ENCODE measurements around the gene ABCA10.

ABCA10 gene

GRCh38 chr17:69166957-69167356, 61.7 kb downstream of the ABCA10 start:
- Mint-ChIP-seq H3K9me3 (peaks cover 3% of the 10 kb centered on the region), H3K27ac (no peak overlapping the region), H3K36me3 (ENCODE audit: low read depth) (no peaks in the 10 kb centered on the region), H3K4me1 (ENCODE audit: low read depth) (no peaks in the 10 kb centered on the region), H3K27me3 (ENCODE audit: low read depth) (no peaks in the 10 kb centered on the region), H3K4me3 (no peak overlapping the region)

GRCh38 chr17:69164206-69164605, 64.4 kb downstream of the ABCA10 start:
- H3K4me1 Mint-ChIP-seq (ENCODE audit: low read depth): no peaks in the 10 kb centered on the region
- H3K9me3 Mint-ChIP-seq: no peaks in the 10 kb centered on the region
- H3K27me3 Mint-ChIP-seq (ENCODE audit: low read depth): no peaks in the 10 kb centered on the region
- H3K36me3 Mint-ChIP-seq (ENCODE audit: low read depth): no peaks in the 10 kb centered on the region
- H3K4me3 Mint-ChIP-seq: no peak overlapping the region
- H3K27ac Mint-ChIP-seq: no peak overlapping the region

DNA sequence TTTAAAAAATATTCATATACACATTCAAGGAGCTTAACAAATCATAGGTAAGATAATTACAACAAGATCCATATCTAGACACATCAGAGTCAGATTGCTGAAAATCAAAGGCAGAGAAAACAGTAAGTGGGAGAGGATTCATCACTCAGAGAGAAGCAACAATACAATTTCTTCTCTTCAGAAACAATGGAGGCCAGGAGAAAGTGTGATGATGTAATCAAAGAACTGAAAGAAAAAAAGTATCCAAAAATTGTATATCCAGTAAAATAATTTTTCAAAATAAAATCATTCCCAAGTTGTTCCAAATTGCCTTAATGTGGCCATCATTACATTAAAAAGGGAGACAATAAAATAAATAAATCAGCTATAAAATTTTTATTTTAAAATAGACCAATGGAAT, 69.2 kb downstream of the ABCA10 start:
- Mint-ChIP-seq H3K27me3 (ENCODE audit: low read depth) (no peaks in the 10 kb centered on the region), H3K27ac (no peak overlapping the region), H3K4me1 (ENCODE audit: low read depth) (no peaks in the 10 kb centered on the region), H3K36me3 (ENCODE audit: low read depth) (no peaks in the 10 kb centered on the region), H3K9me3 (no peaks in the 10 kb centered on the region), H3K4me3 (no peak overlapping the region)

GRCh38 chr17:69154267-69154666, 74.4 kb downstream of the ABCA10 start:
- Mint-ChIP-seq H3K27ac (no peak overlapping the region), H3K4me3 (no peak overlapping the region), H3K27me3 (ENCODE audit: low read depth) (no peaks in the 10 kb centered on the region), H3K9me3 (no peaks in the 10 kb centered on the region), H3K4me1 (ENCODE audit: low read depth) (no peaks in the 10 kb centered on the region), H3K36me3 (ENCODE audit: low read depth) (no peaks in the 10 kb centered on the region)

GRCh38 chr17:69150333-69150732, 78.3 kb downstream of the ABCA10 start:
- Mint-ChIP-seq H3K36me3 (ENCODE audit: low read depth) (no peaks in the 10 kb centered on the region), H3K9me3 (no peaks in the 10 kb centered on the region), H3K4me1 (ENCODE audit: low read depth) (no peaks in the 10 kb centered on the region), H3K27me3 (ENCODE audit: low read depth) (no peaks in the 10 kb centered on the region), H3K27ac (no peak overlapping the region), H3K4me3 (no peak overlapping the region)

DNA sequence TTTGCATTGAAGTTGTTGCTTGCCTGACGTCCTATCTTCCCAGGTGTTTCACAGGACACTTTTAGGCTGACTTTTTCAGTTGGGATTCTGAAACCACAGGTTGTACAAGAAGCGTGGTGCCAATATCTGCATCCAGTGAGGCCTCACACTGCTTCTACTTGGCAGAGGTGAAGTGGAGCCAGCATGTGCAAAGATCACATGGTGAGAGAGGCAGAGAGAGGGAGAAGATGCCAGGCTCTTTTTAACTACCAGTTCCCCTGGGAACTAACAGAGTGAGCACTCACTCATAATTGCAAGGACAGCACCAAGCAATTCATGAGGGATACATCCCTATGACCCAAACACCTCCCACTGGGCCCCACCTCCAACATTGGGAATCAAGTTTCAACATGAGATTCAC, 81.2 kb downstream of the ABCA10 start:
- no peaks in the 10 kb centered on the region for H3K36me3 Mint-ChIP-seq (ENCODE audit: low read depth)
- no peaks in the 10 kb centered on the region for H3K27me3 Mint-ChIP-seq (ENCODE audit: low read depth)
- no peak overlapping the region for H3K4me3 Mint-ChIP-seq
- no peak overlapping the region for H3K27ac Mint-ChIP-seq
- H3K4me1 Mint-ChIP-seq (ENCODE audit: low read depth): no peaks in the 10 kb centered on the region
- H3K9me3 Mint-ChIP-seq: no peaks in the 10 kb centered on the region

DNA sequence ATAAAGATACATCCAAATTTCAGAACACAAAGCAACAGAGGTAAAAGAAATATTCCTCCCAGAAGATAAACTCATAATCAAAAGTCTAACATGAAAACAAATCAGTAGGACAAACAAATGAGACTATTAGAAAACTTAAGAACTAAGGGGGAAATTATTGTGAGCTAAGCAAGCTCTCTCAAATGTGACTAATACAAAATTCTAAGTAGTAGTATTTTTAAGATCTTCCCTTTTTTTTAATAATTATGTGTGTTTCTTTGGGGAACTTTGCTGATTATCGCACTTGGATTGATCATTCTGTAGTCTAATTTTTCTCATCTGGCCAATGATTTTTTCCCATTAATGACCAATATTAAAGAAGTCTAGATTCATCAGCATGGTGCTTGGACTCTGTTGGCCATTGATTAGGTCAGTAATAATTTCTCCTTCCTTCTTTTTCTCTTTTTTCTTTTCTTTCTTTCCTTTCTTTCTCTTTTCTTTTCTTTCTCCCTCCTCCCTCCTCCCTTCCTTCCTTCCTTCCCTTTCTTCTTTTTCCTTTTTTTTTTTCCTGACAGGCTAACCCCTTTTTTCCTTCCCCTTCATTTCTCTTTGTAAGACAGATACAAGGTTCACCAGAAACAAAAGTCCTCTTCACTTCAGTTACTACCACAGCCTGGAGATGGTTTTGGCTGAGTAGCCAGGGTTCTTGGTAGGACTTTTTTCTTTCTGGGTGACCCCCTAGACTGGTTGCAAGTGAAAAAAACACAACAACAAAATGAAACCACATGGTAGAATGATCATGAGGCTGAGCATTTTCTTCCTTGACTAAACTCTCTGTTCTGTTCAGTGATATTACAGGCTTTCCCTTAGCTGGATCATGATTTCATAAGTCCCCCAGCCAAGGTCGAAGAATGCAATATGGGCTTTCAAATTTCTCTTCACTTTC, 84.0 kb downstream of the ABCA10 start:
- Mint-ChIP-seq H3K4me3 (no peak overlapping the region), H3K36me3 (ENCODE audit: low read depth) (no peaks in the 10 kb centered on the region), H3K27ac (no peak overlapping the region), H3K27me3 (ENCODE audit: low read depth) (peaks cover 3% of the 10 kb centered on the region), H3K9me3 (no peaks in the 10 kb centered on the region), H3K4me1 (ENCODE audit: low read depth) (no peaks in the 10 kb centered on the region)

GRCh38 chr17:69143683-69144231, 84.9 kb downstream of the ABCA10 start:
- Mint-ChIP-seq H3K4me1 (ENCODE audit: low read depth) (no peaks in the 10 kb centered on the region), H3K9me3 (no peaks in the 10 kb centered on the region), H3K27ac (no peak overlapping the region), H3K27me3 (ENCODE audit: low read depth) (peaks cover 3% of the 10 kb centered on the region), H3K4me3 (no peak overlapping the region), H3K36me3 (ENCODE audit: low read depth) (no peaks in the 10 kb centered on the region)

- Mint-ChIP-seq H3K27me3 (ENCODE audit: low read depth) (peaks cover 3% of the 10 kb centered on the region), H3K9me3 (no peaks in the 10 kb centered on the region), H3K27ac (no peak overlapping the region), H3K36me3 (ENCODE audit: low read depth) (no peaks in the 10 kb centered on the region), H3K4me3 (no peak overlapping the region), H3K4me1 (ENCODE audit: low read depth) (no peaks in the 10 kb centered on the region)
These were observed 85.5 kb downstream of the ABCA10 start for GRCh38 chr17:69143151-69143550.

GRCh38 chr17:69142175-69142802, 86.3 kb downstream of the ABCA10 start:
- Mint-ChIP-seq H3K27ac (no peak overlapping the region), H3K9me3 (no peaks in the 10 kb centered on the region), H3K36me3 (ENCODE audit: low read depth) (no peaks in the 10 kb centered on the region), H3K4me3 (no peak overlapping the region), H3K4me1 (ENCODE audit: low read depth) (no peaks in the 10 kb centered on the region), H3K27me3 (ENCODE audit: low read depth) (peaks cover 3% of the 10 kb centered on the region)

- Mint-ChIP-seq H3K27me3 (ENCODE audit: low read depth) (peaks cover 3% of the 10 kb centered on the region), H3K27ac (no peak within 1 kb of the TSS), H3K9me3 (no peaks in the 10 kb centered on the region), H3K36me3 (ENCODE audit: low read depth) (no peaks in the 10 kb centered on the region), H3K4me1 (ENCODE audit: low read depth) (no peaks in the 10 kb centered on the region), H3K4me3 (no peak within 1 kb of the TSS)
These were observed 87.0 kb downstream of the ABCA10 start, which contains the start of gene ABCA6 for GRCh38 chr17:69141431-69142174. TSS of gene ABCA6 (minus strand) at chr17:69141895. CDS start at chr17:69140703, 1,192 bp downstream.

- no peaks in the 10 kb centered on the region for H3K4me1 Mint-ChIP-seq (ENCODE audit: low read depth)
These were observed 94.5 kb downstream of the ABCA10 start for GRCh38 chr17:69134112-69134511.

DNA sequence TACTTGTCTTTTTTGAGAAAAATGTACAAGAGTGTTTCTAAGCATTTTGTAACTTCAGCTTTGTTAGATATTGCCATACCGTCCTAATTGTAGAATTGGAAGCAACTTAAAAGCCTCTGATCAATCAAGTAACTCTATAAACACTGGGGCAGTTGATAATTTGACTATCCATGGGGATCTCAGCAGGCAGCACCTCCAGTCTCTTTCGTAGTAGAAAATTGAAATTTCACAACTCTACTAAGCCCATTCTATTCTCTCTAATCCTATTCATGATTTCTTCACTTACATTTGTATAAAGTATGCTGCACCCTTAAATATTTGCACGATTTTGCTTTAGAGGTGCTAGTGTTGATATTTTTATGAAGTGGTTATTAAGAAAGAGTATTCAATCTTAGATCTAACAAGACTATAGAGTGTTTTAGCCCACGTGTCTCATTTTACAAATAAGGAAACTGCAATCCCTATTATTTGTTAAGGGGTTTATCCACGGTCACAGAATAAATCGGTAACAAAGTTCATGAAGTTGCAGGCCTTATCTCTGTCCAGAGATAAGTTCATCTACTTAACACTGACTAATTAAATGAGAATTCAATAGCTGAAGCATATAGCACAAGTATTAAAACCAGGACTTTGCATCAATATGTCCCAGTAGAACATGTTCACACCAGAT, 97.9 kb downstream of the ABCA10 start:
- Mint-ChIP-seq H3K4me3 (no peak overlapping the region), H3K27ac (no peak overlapping the region), H3K9me3 (no peaks in the 10 kb centered on the region), H3K36me3 (ENCODE audit: low read depth) (no peaks in the 10 kb centered on the region), H3K27me3 (ENCODE audit: low read depth) (no peaks in the 10 kb centered on the region), H3K4me1 (ENCODE audit: low read depth) (no peaks in the 10 kb centered on the region)

More at GRCh38 chr17:69134112-69134511, 94.5 kb downstream of the ABCA10 start:
- Mint-ChIP-seq H3K27me3 (ENCODE audit: low read depth) (no peaks in the 10 kb centered on the region), H3K27ac (no peak overlapping the region), H3K36me3 (ENCODE audit: low read depth) (no peaks in the 10 kb centered on the region), H3K9me3 (no peaks in the 10 kb centered on the region), H3K4me3 (no peak overlapping the region)

GRCh38 chr17:69123626-69124025, 105.0 kb downstream of the ABCA10 start:
- H3K4me1 Mint-ChIP-seq (ENCODE audit: low read depth): no peaks in the 10 kb centered on the region
- H3K36me3 Mint-ChIP-seq (ENCODE audit: low read depth): no peaks in the 10 kb centered on the region
- H3K4me3 Mint-ChIP-seq: no peak overlapping the region
- no peak overlapping the region for H3K27ac Mint-ChIP-seq
- H3K27me3 Mint-ChIP-seq (ENCODE audit: low read depth): no peaks in the 10 kb centered on the region
- H3K9me3 Mint-ChIP-seq: no peaks in the 10 kb centered on the region

Data from T-helper 1 cell treated with Interleukin-12 subunit alpha and Interleukin-12 subunit beta and Interleukin-4 antibody, amounts not matched to agents 30 μg/mL and 1 μg/mL, for 36 hours (primary cell).